GM21717 (cell line): Measurements from ENCODE around the gene LHFPL3.
"Not testable (repeated sequence)": the region's sequence is repeated elsewhere in the genome, so short reads cannot be mapped to it uniquely, and the experiment has no call there.

Experiments used
- ATAC-seq: cut with Tn5 transposase; IDR thresholded peaks from one replicate; pipeline ENCODE4 v1.9.1; 2021; ENCODE audit warnings: mild to moderate bottlenecking, moderate library complexity; ENCODE audit not compliant: unreplicated experiment

LHFPL3 gene

GRCh38 chr7:104328296-104328969, at the start of gene LHFPL3:
TSS of gene LHFPL3 (plus strand) at chr7:104328603.
- ATAC-seq = no peak

- ATAC-seq = not testable (repeated sequence)
These were observed 46.7 kb upstream of the LHFPL3 start for GRCh38 chr7:104281685-104282084.

- no peak for ATAC-seq
These were observed 41.6 kb upstream of the LHFPL3 start for GRCh38 chr7:104286839-104287238.

- ATAC-seq = no peak
These were observed 40.3 kb upstream of the LHFPL3 start for GRCh38 chr7:104288137-104288536.

- no peak for ATAC-seq
These were observed 34.1 kb upstream of the LHFPL3 start for GRCh38 chr7:104294291-104294690.

GRCh38 chr7:104296266-104296665, 32.1 kb upstream of the LHFPL3 start:
- ATAC-seq = no peak

- no peak for ATAC-seq
These were observed 31.5 kb upstream of the LHFPL3 start for GRCh38 chr7:104296900-104297299.

- ATAC-seq = no peak
These were observed 29.1 kb upstream of the LHFPL3 start for GRCh38 chr7:104299323-104299722.

GRCh38 chr7:104299777-104300176, 28.6 kb upstream of the LHFPL3 start:
- no peak for ATAC-seq

GRCh38 chr7:104306793-104307192, 21.6 kb upstream of the LHFPL3 start:
- ATAC-seq = no peak

GRCh38 chr7:104317948-104318629, 10.3 kb upstream of the LHFPL3 start:
- no peak for ATAC-seq

GRCh38 chr7:104327534-104327933, 869 bp upstream of the LHFPL3 start:
- no peak for ATAC-seq

GRCh38 chr7:104327938-104328295, 486 bp upstream of the LHFPL3 start:
- no peak for ATAC-seq

GRCh38 chr7:104328970-104329825, 795 bp downstream of the LHFPL3 start:
- no peak for ATAC-seq

- ATAC-seq = no peak
These were observed 13.1 kb downstream of the LHFPL3 start for GRCh38 chr7:104341546-104341945.

GRCh38 chr7:104352736-104353135, 24.3 kb downstream of the LHFPL3 start:
- no peak for ATAC-seq

- no peak for ATAC-seq
These were observed 28.8 kb downstream of the LHFPL3 start for GRCh38 chr7:104357166-104357565.

GRCh38 chr7:104358446-104359132, 30.2 kb downstream of the LHFPL3 start:
- no peak for ATAC-seq

- ATAC-seq = no peak
These were observed 34.4 kb downstream of the LHFPL3 start for GRCh38 chr7:104362756-104363155.

- no peak for ATAC-seq
These were observed 35.0 kb downstream of the LHFPL3 start for GRCh38 chr7:104363355-104363754.

GRCh38 chr7:104366390-104366789, 38.0 kb downstream of the LHFPL3 start:
- ATAC-seq = no peak
